GM12891 (cell line): ENCODE results near the gene RASGRP3.

Experiments
- POLR2A ChIP-seq: IDR thresholded peaks from 2 replicates; pipeline ENCODE4 v1.6.1; 2011; ENCODE audit warnings: low read depth, low read length, control low read depth
- POLR2AphosphoS5 ChIP-seq: IDR thresholded peaks from 2 replicates; pipeline ENCODE4 v1.6.1; 2011; ENCODE audit warnings: low read depth, low read length, control low read depth
- SPI1 ChIP-seq: IDR thresholded peaks from 2 replicates; pipeline ENCODE4 v1.6.1; 2011; ENCODE audit warnings: low read depth, low read length, control low read depth
- TAF1 ChIP-seq: IDR thresholded peaks from 2 replicates; pipeline ENCODE4 v1.6.1; 2011; ENCODE audit warnings: low read depth, low read length, control low read depth

GRCh38 chr2:33511141-33511540 is 34.7 kb downstream of the RASGRP3 start:
- TF ChIP-seq TAF1 (no peak), POLR2A (no peak), SPI1 (no peak), POLR2AphosphoS5 (no peak)
